ENCODE data around the gene LPAR3. TPM values are rescaled to one million over a fixed set of nuclear protein-coding genes. Genes with fewer than 3 reads are reported as not detected.
"Not testable (repeated sequence)": the region's sequence is repeated elsewhere in the genome, so short reads cannot be mapped to it uniquely, and the experiment has no call there.

The LPAR3 gene
- polyA plus RNA-seq, 10 donors = 0.05 to 1.3 (median 0.13) TPM; not detected in 2

DNA sequence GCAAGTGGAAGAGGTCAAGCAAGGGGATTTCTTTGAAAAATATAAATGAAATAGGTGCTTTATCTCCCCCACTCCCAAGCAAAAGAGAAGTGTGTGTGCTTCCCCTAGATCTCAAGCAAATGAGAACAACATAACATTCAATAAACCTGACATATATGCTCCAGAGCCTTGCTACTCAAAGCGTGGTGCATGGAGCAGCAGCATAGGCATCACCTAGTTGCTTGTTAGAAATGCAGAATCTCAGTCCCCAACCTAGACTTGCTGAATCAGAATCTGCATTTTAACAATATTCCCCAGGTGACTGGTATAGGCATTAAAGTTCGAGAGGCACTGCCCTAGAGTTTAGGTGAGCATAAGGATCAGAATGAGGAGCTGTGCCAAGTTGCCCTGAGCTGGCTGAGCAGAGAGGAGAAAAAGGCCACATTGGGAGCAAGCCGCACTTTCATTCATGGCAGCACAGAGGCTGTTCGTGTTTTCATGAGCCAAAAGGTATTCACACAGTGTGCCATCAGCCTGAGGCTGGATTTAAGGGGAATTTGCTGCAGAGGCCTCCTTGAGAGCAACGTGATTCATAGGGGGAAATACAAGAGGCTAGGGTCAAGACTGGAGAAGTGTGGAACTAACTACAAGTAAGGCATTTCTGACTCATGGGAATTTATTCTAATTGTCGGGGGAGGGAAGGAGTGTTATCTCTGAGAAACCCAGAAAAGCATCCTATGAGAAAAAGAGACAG is 14.3 kb upstream of the LPAR3 start:
- DNase-seq = peak in 1 of 3 donors; percentile 12

DNA sequence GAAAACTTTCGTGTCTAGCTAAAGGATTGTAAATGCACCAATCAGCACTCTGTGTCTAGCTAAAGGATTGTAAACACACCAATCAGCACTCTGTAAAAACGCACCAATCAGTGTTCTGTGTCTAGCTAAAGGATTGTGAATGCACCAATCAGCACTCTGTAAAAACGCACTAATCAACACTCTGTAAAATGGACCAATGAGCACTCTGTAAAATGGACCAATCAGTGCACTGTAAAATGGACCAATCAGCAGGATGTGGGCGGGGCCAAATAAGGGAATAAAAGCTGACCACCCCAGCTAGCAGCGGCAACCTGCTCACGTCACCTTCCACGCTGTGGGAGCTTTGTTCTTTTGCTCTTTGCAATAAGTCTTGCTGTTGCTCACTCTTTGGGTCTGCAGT is 9.7 kb upstream of the LPAR3 start:
- not testable (repeated sequence) for DNase-seq

DNA sequence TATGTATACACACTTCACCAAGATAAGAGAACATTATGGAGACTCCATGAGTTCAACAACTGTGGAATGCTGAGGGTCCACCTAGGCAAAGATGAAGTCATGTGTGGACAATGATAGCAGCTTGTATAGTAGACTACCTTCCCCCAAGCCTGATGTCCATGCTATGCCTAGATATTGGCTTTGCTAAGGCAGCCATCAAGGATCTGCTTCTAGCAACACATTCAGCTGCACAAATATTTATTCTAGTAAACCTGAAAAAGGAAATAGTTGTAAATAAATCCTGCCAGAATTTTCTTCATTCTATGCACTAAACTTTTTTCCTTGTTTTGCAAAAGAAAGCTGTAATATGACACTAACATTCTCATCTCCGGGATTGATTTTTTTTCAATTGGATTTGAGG is 7.0 kb upstream of the LPAR3 start:
- DNase-seq = no peak

DNA sequence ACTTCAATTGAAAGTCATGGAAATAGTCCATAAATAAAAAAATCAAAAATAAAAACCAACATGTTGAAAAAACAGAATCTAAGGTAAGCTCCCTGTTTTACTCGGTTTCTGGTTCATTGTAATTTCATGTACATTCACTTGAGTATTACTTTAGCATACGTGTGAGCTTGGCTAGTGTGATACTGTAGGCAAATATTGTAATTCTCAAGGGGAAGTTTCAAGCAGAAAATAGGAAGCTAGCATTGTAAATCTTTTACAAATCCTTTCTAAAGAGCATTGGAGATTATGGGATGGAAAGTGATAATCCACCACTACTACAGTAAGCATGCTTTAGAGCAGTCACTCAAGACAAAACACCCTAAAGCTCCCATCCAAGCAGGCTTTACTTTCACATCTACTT is 3.3 kb upstream of the LPAR3 start:
- no peak for DNase-seq

DNA sequence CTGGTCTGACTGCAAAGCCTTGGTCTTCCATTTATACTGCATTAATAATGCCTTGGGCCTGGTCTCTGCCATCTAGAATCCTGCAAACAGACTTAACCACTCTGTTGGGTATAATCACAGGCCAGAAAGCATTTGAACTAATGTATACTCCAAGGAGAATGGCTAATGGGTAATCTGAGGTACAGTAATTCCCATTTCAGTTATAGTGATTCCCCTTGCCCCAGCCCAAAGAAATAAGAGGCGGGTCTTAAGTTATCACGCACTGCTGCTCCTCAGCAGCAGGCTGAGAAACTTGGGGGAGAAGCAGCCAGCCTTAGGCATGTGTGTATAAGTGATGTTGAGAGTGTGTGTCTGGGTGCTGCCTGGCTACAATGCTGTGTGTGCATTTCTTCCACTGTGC is 2.4 kb downstream of the LPAR3 start:
- no peak for DNase-seq

DNA sequence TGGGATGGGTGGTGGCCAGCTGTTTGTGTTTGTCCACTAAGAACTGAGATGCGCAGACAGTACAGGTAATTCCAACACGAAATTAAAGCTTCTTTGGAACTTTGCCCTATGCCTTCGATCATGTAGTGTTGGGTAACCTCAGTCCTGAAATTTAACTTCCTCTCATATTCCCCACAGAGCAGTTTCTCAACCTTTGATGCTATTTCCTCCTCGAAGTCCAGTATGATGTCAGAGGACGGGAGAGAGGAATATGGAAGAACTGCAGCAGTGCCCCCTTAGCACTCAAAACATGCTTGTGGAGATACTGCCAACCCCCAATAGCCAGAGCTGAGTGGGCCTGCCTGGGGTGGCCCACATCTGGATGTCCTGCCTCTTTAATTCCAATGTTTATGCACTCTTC is 3.6 kb downstream of the LPAR3 start:
- DNase-seq = no peak

DNA sequence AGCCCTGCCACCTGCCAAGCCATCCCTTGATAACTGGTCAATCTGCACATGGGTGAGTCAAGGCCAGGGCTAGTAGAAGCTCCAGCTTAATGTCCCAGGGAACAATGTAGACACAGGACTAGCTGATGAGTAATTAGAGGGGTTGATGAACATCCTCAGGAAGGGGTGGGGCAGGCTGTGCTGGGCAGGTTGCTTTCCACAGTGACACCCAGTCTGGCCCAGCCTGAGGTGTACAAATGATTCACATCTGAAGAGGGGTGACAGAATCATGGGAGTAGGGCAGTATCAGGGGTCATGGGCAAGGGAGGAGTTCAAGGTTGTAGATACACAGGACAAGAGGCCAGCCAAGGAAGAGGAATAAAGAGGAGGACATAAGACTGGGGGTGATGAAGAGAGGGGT is 4.3 kb downstream of the LPAR3 start:
- DNase-seq = no peak

DNA sequence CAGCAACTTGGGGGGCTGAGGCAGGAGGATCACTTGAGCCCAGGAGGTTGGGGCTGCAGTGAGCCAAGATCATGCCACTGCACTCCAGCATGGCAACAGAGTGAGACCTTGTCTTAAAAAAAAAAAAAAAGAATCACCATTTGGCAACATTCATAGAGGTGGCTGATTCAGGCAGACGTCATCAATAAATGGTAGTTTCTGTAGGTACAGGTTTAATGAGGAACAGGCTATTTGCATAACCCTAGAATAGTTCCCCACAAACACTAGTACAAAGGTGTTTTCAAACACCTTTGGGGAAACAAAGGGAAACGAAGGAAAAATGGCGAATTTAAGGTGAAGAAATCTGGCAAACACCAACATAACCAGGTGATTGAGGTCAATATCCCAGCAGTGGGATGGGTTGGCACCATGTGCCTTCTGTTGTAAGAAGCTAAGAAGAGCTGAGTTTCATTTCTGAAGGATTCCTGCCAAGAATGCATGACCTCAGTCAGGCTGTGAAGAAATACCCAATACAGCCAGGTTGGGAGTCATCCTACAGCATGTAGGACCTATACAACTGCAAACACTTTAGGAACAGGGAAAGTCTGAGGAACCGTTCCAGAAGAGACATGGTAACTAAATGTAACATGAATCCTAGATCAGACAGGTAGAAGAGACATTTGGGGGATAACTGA is 5.6 kb downstream of the LPAR3 start:
- DNase-seq = no peak

DNA sequence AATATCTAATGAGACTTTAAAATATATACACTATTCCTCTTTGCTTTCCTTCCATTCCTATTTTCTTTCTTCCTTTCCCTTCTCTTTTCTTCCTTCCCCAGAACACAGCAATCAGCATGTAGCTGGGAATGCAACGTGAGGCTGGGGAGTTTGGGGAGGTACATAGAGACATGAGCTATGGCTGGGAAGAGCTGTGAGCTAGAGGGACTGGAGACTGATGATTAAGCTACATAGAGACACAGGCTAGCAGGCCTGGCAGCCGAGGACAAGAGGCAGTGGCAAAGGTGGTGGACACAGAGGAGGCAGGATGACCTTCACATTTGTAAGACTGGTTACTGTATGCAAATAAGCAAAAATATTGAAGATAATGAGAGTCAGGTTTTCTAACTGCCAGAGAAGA is 7.5 kb downstream of the LPAR3 start:
- no peak for DNase-seq

DNA sequence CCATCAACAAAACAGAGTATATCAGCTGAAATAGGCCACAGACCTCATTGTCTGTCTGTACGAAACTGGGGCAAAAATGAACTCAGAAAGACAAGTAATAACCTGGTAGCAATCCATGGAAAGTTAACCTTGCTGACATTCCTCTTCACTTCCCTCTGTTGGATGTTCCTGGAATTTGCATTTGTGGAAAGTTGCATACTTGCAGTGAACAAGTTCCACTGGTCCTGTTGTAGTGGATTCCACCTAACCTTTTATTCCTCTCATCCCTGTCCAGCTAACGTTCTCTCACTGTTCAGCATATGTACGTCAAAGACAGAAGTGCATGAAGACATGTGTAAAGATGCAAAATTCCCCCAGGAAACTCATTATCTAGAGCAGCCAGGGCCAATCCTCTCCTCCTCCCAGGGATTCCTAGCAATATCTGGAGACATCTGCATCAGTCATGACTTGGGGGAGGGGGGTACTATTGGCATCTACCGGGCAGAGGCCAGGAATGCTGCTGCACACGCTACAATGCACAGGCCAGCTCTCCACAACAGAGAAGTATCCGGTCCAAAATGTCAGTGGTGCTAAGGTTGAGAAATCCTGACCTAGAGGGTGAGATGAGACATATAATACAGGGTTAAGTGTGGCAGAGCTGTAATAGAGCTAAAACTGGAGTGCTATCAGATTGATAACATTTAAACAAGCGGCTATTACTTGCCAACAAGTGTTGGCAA is 8.2 kb downstream of the LPAR3 start:
- no peak for DNase-seq

DNA sequence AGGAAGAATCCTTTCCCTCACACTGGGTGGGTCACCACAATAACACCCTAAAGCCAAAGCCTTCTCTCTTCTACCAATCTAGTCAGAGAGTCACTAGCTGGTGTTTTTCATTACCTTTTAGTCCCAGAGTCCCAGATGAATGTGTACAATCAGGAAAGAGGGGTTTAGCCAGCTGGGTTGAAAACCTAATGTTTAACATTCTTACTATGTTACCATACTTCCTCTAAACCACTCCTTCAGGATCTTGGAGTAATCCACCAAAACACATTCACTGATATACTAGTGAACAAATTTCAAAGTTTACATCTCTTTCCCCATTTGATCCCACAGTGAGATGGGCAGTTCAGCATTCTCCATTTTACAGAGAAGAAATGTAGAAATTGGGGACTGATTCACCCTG is 9.7 kb downstream of the LPAR3 start:
- DNase-seq = no peak

DNA sequence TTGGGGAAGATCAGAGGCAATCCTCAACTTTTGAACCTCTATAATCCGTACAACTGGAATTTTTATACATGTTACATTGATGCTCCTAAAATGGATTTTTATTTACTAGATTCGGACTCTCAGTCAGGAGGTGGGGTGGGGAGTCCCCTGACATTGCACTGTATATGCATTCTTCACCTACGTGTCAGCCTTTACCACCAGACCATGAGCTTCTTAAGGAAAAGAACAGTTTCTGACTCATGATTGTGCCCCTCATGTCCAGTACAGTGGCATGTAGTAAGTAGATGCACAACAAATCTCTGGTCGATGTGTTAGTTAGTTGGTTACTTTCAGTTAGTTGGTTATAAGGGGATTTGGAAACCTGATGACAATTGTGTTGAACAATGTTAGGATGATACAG is 15.4 kb downstream of the LPAR3 start:
- no peak for DNase-seq

DNA sequence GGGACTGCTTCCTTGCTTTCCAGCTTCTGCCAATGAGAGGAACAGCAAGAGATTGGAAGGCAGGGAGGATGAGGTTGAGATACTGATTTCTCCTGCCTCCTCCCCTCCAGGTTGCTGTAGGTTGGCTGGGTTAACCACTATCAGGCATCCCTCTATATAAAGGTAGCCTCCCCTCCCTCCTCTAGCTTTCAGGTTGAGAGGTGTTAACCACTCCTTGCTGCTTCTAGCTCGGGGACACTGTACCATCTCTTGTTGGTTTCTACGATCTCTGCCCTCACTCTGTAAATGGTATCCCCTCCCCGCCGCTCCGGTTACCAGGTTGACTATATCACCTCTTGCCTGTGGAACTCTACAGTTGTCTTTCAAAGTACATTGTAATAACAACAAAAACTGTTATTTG is 16.7 kb downstream of the LPAR3 start:
- no peak for DNase-seq

DNA sequence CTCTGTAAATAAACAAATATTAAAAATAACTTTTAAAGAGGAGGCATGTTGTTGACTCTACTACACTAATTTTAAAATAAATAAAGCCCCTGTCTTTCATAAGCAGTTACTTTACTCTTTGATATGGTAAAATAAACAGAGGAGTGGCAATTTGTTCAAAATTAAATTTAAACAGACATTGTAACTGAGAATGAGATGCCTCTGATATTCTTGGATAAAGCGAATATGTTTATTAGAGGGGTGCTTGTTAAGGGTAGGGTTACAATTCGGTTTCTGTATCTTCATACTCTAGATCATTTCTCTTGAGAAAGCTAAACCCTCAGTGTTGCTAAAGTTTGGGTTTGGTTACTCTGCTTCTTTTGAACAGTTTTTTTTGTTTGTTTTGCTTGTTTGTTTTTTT is 19.6 kb downstream of the LPAR3 start:
- no peak for DNase-seq

DNA sequence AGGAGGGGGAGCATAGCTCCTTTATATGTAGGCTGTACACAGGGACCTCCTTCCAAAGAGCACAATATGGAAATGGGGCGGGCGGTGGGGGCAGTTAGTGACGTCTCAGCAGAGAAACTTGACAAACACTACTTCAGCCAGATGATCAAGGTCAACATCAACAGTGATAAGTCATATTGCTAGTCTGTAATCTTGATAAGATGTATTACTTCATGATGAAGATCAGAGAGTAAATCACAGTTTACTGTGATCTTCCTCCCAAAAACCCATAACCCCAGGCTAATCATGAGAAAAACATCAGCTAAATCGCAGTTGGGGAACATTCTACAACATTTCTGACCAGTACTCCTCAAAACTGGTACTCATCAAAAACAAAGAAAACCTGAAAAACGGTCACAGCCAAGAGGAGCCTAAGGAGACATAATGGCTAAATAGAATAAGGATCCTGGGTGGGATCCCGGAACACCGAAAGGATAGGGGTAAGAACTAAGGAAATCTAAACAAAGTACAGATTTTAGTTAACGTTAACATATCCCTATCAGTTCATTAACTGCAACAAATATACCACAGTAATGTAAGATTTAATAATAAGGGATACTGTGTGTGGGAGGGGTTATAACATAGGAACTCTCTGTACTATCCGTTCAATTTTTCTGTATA is 20.2 kb downstream of the LPAR3 start:
- no peak for DNase-seq

DNA sequence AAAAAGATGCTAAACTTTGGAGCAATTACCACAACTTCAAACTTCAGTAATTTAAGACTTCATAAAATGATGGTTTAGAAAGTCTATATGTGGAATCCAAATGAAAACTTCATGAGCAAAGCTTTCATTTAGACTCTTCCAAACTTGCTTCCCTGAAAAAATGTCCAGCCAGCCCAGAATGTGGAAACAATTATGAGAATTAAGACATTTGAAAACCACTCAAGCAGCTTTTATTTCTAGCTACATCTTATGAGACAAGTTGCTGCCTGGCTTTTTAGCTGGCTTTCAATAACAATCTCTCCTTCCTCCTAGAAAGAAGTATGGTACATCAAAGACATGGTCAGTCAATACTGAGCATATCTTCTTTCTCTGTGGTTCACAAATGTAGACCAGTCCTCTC is 21.8 kb downstream of the LPAR3 start:
- no peak for DNase-seq

DNA sequence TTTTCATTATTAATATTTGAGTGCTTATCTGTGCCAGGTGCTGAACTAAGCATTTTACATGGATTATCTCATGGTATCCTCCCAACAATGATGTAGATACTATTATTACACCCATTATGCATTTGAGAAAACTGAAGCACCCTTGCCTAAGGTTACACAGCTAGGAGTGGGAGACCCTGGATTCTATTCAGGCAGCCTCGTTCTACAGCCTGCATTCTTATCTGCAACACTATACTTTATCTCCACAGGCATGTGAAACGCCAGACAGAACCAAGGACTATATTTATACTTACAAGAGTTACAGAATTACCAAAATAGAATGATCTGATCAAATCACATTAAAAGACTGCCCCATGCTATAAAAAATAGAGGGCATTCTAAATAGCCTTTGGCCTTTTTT is 22.4 kb downstream of the LPAR3 start:
- no peak for DNase-seq

DNA sequence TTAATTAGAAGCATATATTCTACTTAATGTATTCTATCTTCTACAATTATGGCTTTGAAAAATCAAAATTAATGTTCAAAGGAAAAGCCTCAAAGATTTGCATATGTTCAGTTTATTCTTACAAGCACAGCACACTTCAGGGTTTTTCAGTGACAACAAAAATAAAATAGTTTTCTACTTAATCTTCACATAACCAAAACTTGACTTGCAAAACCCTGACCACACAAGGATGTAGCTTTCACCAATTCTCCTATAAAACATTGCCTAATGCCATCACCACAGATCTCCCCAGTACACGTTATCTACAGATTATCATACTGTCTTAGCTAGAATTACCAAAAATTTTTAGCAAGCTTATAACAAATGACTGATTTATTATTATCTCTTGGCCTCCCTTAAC is 23.3 kb downstream of the LPAR3 start:
- DNase-seq = no peak

DNA sequence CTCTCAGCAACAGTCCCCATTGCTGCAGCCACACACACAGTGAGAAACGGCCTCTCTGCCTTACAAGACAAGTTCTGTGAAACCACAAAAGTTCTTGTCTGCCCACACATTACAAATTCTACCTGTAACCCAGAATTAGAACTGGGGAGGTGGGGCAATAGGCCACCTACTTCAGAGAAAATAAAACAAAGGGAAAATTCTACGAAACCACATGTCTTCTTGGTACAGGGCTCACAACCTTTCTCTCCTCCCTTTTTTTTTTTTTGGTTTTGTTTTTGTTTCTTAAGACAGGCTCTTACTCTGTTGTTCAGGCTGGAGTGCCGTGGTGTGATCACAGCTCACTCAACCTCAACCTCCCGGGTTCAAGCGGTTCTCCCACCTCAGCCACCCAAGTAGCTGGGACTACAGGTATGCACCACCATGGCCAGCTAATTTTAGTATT is 30.2 kb downstream of the LPAR3 start:
- no peak for DNase-seq

DNA sequence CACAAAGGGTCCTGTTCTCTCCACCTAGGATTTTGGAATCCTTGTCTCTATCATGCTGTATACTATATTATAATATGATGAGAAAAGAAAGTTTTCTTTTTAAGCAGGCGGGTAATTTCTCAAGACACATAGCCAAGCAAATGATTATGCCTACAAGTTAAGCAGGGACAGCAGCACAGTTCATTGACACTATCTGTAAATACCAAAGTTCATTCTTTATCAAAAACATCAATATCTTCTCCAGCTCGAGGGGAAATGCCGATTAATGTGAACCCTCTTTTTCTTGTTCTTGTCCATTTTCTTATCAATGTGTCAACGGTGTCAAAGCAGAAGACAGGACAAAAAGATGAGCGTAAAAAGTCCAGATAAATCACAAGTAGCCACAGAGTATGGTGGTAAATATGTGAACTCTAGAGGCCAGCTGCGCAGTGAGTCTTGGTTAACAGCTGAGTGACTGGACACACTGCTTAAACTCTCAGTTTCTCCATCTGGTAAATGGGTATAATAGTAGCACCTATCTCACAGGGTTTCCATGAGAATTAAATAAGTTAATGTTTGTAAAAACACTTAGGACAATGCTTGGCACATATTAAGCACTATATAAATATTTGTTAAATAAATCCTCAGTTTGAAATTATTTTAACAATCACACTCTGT is 30.9 kb downstream of the LPAR3 start:
- no peak for DNase-seq

DNA sequence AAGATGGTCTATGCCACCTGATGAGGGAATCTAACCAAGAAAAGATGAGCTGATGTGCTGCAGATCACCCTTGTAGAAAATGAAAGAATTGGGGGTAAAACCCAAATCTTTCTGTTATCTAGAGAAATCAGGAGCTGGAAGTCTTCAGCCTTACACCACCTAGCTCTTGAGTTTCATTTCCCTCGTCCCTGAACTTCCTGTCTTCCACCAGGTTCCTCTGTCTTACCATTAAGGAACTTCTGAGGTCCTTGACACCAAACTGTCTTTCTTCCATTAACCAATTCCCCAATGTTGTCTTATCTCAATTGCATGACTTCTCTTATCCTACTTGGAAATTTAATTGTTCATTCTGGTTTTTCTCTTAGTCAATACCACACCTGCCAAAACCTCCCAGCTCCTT is 31.5 kb downstream of the LPAR3 start:
- no peak for DNase-seq

DNA sequence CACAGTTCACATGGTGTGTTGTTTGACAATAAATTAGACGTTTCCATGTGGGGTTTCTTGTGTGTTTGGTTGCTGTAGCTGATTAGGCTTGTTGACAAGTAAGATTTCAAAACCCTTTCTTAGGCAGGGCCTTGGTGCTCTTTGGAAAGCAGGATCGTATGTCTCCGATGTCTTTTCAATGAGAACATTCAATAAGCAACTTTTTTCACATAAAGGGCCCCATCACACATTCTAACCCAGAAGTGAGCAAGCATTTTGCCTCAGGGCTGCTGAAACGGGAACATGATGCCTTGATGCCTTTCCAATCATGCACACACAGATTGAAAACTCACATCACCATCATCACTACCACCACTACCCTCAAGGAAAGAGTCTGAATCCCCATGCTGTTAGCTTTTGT is 33.1 kb downstream of the LPAR3 start:
- DNase-seq = no peak

Data from muscle of back (tissue), 11 donors.